Osteocyte (in vitro differentiated cells): ENCODE data around the gene ERO1B. TPM values are rescaled to one million over a fixed set of nuclear protein-coding genes. Genes with fewer than 3 reads are reported as not detected.

Source experiments
- DNase-seq: peaks from one replicate; pipeline ENCODE4 v3.0.0; 2021; ENCODE audit warnings: mixed read lengths; ENCODE audit not compliant: unreplicated experiment; ENCODE audit errors: extremely low spot score
- H3K27ac Mint-ChIP-seq: one replicate; pipeline ENCODE4 v1.8.0; 2021; ENCODE audit warnings: mild to moderate bottlenecking, mixed read lengths; ENCODE audit not compliant: unreplicated experiment
- H3K27me3 Mint-ChIP-seq: one replicate; pipeline ENCODE4 v1.8.0; 2021; ENCODE audit warnings: mixed read lengths; ENCODE audit not compliant: unreplicated experiment
- H3K36me3 Mint-ChIP-seq: one replicate; pipeline ENCODE4 v1.8.0; 2021; ENCODE audit warnings: mixed read lengths; ENCODE audit not compliant: unreplicated experiment
- H3K4me1 Mint-ChIP-seq: one replicate; pipeline ENCODE4 v1.8.0; 2021; ENCODE audit warnings: mixed read lengths; ENCODE audit not compliant: unreplicated experiment
- H3K4me3 Mint-ChIP-seq: one replicate; pipeline ENCODE4 v1.8.0; 2021; ENCODE audit warnings: mild to moderate bottlenecking, moderate library complexity, mixed read lengths; ENCODE audit not compliant: unreplicated experiment
- H3K9me3 Mint-ChIP-seq: one replicate; pipeline ENCODE4 v1.8.0; 2021; ENCODE audit warnings: mixed read lengths; ENCODE audit not compliant: unreplicated experiment
- total RNA-seq: library from RNA; stranded (reverse); gene quantifications from 2 replicates; pipeline ENCODE4 v1.2.1, GENCODE V29; 2021
- TF ChIP-seq, protein P1 (sequence below): fragments of 200-600 bp; sonication (generic); IDR thresholded peaks from 2 replicates; pipeline ENCODE4 v1.5.0; 2021; ENCODE audit warnings: antibody characterized with exemption, mild to moderate bottlenecking, moderate library complexity

ERO1B gene
- total RNA-seq, 1 donor from 2014 or later, result 4.8 TPM

DNA sequence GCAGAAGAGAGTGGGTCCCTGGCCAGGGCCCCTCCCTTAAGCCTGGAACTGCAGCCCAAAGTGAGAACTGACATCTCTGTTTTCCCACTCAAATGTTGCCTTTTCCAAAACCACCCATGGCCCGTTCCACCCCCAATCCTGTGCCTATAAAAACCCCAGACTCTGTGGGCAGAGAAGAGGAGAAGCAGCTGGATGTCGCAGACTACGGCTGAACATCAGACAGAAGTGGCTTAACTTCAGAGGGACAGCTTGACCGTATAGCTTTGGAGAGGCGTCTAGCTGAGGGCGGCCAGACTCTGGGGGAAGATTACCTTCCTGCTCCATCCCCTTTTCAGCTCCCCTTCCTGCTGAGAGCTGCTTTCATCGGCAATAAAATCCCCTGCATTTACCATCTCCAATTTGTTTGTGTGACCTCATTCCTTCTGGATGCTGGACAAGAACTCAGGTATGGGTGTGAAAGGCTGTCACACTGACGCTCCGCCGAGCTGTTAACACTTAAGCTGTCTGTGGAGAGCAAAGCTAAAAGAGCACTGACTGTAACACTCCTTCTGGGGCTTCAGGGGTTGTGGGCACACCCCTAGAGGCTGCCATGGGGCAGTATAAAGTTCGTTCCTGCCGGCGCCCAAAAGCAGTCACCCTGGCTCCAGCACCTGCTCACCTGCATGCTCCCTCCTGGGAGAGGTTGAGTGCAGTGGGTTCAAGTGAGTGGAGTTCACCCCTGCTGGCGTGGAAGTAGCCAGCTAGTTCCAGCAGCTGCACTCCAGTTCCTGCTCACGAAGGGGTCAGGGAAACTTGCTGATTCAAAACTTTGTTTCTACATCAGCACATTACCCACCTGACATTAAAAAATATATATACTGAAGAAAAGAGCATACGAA, 19.6 kb upstream of the ERO1B start:
- Mint-ChIP-seq H3K4me3 (no peak overlapping the region), H3K27ac (no peak overlapping the region), H3K36me3 (no peaks in the 10 kb centered on the region), H3K4me1 (no peaks in the 10 kb centered on the region), H3K9me3 (no peaks in the 10 kb centered on the region), H3K27me3 (peaks cover 4% of the 10 kb centered on the region)
- TF ChIP-seq, protein P1, sequence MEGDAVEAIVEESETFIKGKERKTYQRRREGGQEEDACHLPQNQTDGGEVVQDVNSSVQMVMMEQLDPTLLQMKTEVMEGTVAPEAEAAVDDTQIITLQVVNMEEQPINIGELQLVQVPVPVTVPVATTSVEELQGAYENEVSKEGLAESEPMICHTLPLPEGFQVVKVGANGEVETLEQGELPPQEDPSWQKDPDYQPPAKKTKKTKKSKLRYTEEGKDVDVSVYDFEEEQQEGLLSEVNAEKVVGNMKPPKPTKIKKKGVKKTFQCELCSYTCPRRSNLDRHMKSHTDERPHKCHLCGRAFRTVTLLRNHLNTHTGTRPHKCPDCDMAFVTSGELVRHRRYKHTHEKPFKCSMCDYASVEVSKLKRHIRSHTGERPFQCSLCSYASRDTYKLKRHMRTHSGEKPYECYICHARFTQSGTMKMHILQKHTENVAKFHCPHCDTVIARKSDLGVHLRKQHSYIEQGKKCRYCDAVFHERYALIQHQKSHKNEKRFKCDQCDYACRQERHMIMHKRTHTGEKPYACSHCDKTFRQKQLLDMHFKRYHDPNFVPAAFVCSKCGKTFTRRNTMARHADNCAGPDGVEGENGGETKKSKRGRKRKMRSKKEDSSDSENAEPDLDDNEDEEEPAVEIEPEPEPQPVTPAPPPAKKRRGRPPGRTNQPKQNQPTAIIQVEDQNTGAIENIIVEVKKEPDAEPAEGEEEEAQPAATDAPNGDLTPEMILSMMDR, result no peak
- no peak for DNase-seq

DNA sequence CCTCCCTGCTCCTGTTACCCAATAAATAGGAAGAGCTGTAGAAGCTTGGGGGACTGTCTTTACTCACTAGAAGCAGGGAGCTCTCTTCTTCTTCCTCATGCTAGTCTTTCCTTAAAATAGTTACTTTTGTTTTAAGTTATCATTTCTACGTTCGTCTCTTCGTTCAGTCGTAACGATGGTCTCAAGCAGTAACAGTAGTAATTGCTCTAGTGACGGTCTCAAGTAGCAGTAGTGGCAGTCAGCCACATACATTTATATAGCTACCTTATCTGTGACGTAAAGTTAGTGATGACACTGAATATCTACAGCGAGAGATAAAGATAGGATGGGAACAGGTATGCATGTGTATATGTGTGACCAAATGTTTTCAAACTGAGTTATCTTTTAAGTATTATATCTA, 15.4 kb upstream of the ERO1B start:
- TF ChIP-seq, protein P1, result no peak
- Mint-ChIP-seq H3K4me1 (no peaks in the 10 kb centered on the region), H3K27ac (no peak overlapping the region), H3K9me3 (no peaks in the 10 kb centered on the region), H3K36me3 (no peaks in the 10 kb centered on the region), H3K27me3 (peaks cover 9% of the 10 kb centered on the region), H3K4me3 (no peak overlapping the region)
- DNase-seq, result no peak

DNA sequence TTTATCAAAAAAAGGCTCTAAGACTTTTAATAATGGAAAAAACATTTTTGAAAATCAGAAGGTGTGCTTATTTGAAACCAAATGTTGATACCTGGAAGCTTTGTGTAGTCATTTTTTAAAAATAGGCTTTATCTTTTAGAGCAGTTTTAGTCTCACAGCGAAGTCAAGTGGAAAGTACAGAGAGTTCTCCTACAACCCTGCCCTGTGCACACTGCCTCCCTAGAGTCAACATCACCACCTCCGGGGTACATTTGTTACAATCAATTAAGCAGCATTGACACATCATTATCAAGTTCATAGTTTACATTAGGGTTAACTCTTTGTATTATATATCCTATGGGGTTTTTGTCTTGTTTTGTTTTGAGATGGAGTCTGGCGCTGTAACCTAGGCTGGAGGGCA, 10.7 kb upstream of the ERO1B start:
- Mint-ChIP-seq H3K4me3 (no peak overlapping the region), H3K27ac (no peak overlapping the region), H3K9me3 (no peaks in the 10 kb centered on the region), H3K27me3 (peaks cover 36% of the 10 kb centered on the region), H3K36me3 (no peaks in the 10 kb centered on the region), H3K4me1 (no peaks in the 10 kb centered on the region)
- TF ChIP-seq, protein P1, result no peak
- no peak for DNase-seq

DNA sequence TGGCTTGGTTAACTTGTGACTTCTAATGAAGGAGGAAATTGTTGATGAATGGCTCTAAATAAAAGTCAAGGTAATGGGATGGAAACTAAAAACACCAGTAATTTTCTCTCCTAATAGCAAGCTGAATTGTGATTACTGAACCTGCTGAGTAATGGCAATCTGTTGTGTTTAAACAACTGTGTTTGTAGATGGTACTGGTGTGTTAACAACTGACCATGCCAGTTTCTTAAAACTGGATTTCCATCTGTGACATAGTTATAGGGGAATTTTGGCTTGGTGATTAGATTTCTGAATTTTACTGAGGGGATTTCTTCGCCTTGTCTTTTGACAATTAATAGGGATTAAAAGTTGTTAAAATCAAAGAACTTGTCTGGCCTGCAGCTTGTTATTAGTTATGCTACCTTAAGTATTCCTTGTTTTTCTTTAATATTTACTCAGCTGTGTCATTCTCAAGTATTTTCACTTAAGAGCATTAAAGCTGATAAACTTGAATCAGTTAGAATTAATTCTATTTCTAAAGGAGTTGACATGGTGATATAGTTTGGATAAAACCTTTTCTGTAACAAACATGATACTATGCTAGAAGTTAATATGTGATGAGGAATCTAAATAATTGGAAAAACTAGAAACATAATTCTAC, 7.9 kb upstream of the ERO1B start:
- Mint-ChIP-seq H3K36me3 (no peaks in the 10 kb centered on the region), H3K4me3 (no peak overlapping the region), H3K27me3 (peaks cover 55% of the 10 kb centered on the region), H3K4me1 (no peaks in the 10 kb centered on the region), H3K9me3 (no peaks in the 10 kb centered on the region), H3K27ac (no peak overlapping the region)
- DNase-seq, result no peak
- TF ChIP-seq, protein P1, result no peak

DNA sequence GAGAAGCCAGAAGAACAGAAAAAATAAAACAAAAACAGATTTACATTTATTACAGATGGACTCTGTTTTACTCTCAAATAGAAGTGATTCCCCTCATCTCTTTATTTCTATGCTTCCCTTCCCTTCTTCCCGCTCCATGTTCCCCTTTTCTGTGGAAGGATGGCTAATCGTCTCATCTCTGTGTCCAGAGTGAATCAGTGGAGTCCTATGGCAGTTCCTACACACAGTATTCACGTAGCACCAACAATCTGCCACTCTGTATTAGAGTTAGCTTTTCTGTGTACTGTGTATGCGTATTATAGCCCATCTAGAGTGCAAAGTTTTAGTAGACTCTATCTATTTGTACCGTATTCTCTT, 6.8 kb upstream of the ERO1B start:
- H3K27me3 Mint-ChIP-seq, result peaks cover 66% of the 10 kb centered on the region
- H3K36me3 Mint-ChIP-seq, result no peaks in the 10 kb centered on the region

More for the DNA sequence above, 6.8 kb upstream of the ERO1B start:
- H3K27ac Mint-ChIP-seq, result no peak overlapping the region
- TF ChIP-seq, protein P1, result no peak
- DNase-seq, result no peak
- no peak overlapping the region for H3K4me3 Mint-ChIP-seq
- no peaks in the 10 kb centered on the region for H3K4me1 Mint-ChIP-seq
- H3K9me3 Mint-ChIP-seq, result no peaks in the 10 kb centered on the region
